Hepatic stellate cell (primary cell): ENCODE data around the gene PITPNM3.

Experiments
- DNase-seq: peaks from one replicate; pipeline ENCODE4 v3.0.0; 2011; ENCODE audit warnings: low spot score

Gene PITPNM3

DNA sequence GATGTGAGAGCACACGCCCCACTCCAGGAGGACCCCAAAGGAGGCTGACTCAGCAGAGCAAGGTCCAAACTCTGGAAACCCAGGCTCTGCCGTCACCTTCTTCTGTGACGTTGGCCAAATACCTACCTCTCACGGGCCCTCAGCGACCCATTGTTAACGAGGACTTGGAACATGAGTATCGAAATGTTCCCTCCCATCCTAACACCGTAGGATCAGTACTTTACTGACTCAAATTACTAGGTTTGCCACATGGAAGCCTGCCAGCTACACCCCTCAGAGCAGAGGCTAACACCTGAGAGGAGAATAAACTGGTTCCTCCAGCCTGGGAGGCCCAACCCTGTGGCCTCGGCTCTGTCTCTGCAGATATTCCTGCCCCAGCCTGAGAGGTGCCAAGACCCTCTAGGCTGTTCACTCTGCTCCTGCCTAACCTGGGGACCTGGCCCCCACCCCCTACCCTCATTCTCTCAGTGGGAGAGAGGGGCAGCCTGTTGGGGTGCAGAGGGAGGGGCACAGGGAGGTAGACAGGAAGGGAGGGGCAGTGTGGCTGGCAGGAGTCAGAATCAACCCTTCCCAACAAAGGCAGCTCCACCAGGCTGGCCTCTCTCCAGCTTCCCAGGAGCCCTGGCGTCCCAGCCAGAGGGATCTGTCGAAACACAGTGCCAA lies 4.4 kb downstream of the PITPNM3 start:
- no peak for DNase-seq

GRCh38 chr17:6551356-6551755 lies 5.0 kb downstream of the PITPNM3 start:
- DNase-seq: no peak

DNA sequence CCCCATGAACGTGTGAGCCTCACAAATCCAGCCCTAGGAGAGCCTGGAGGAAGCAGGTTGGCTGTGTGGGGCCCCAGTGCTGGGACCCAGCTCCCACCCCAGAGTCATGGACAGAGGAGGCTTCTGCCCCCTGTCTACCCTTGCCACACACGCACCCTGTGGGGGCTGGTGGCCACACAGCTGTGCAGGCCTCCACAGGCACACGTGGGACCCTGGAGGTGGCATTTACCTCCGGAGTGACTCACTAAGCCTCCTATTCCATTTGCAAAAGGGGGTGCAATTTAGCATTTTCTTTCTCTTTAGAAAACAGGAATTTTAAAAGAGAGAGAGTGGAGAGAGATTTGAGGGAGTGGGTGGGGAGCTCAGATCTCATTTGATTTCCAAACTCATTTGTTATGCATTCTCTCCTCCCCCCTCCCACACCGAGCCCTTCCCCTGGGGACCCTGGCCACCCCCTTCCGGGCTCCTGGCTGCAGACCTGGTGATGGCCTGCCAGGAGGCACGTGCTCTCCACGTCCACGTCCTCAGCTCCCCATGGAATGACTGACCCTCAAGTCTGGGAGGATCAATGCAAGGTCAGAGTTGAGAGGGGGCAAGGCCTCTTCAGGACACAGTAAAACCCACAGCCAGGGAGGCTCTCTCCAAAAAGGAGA lies 6.8 kb downstream of the PITPNM3 start:
- DNase-seq: no peak

DNA sequence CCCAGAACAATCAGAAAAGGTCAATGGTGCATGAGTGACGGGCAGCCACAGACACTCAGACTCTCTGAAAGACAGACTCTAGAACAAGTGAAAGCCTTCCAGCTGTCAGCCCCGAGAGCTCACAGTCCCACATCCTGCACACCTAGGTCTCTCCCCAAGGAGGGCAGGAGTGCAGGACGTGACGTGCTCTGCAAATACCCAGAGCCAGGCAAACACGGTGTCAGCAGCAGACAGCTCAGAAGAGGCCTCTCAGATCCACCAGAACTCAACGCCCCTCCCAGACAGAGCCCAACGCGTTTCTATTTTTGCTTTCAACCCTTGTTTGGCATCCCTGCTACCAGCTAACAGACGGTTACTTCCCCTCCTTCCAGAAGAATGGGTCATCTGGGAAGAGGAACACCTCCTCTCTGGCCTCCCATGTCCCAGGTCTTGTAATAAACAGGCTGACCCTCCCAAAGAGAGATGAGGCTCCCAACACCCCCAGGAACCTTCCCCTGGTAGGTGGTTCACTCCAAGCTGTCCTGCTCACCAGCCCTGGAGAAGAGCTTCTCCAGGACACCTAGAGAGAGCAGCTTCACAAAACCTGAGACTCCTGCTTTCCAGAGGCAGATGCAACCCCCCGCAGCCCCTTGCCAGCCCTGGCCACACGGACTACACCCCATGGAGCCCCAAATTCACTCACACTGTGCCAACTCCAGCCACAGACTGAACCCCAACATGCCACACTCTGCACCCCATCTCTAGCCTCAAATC lies 7.6 kb downstream of the PITPNM3 start:
- DNase-seq: peak; percentile 50

- DNase-seq: no peak
These were observed 8.3 kb downstream of the PITPNM3 start for GRCh38 chr17:6548034-6548433.

- no peak for DNase-seq
These were observed 9.0 kb downstream of the PITPNM3 start for GRCh38 chr17:6547336-6547735.

DNA sequence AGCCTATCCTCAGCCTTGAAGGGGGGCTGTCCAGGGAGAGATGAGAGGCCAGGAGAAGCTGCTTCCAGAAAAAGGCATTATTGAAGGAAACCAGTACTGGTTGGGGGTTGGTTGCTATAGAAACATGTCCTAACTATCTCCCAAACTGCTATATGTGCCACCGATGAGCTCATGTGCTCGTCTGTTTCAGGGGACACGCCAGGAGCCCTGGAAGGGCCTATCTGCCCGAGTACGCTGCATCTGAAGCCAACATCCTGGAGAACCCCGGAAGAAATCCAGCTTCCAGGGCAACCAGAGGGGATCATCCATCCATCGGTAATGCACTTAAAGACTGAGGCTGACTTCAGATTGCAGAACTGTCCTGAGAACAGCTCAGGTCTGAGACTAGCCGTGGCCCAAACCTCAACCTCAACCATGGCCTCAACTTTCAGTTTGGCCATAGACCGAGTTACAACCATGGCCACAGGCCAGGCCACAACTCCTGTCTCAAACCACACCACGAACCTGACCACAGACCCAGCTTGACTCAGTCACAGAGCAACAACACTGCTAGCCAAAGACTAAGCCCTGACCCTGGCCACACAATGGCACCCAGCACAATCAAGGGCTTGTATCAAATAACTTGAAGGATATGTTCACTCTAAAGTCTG lies 10.2 kb downstream of the PITPNM3 start:
- no peak for DNase-seq

- no peak for DNase-seq
These were observed 11.1 kb downstream of the PITPNM3 start for GRCh38 chr17:6545291-6545690.

- DNase-seq: no peak
These were observed 12.4 kb downstream of the PITPNM3 start for GRCh38 chr17:6544011-6544370.

GRCh38 chr17:6543079-6544010 lies 13.0 kb downstream of the PITPNM3 start:
- no peak for DNase-seq

DNA sequence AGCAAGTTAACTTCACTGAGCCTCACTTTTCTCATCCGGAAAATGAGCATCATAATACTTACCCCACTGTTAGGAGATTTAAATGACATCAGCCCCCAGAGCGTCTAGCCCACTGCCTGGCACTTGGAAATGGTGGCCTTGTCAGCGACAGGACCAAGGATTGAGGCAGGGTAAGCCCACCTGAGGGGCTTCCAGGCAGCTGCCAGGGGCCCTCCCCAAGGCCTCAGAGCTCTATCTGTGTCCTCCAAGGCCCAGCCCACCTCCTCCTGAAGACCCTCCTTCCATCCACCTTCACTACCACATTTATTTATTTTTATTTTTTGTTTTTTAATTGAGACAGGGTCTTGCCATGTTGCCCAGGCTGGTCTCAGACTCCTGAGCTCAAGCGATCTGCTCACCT lies 13.8 kb downstream of the PITPNM3 start:
- no peak for DNase-seq

- no peak for DNase-seq
These were observed 14.5 kb downstream of the PITPNM3 start for GRCh38 chr17:6541886-6542285.

DNA sequence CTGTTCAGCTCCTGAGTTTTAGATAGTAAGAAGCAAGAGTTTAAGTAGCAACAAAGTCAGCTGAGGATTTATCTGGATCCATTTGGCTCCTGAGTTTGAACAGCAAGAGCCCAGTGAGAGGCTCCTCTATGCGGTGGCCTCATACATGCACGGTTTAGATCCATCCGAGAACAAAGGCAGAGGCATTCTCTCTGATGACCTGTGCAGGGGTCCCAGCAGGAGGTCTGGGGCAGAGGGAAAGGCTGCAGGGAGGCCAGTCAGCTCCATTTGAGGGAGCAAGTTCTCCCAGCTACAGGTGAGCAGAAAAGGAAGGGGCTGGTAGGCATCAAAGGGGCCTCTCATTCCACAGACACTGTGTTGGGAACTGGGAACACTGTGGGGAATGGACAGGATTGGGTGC lies 16.5 kb downstream of the PITPNM3 start:
- no peak for DNase-seq

- DNase-seq: no peak
These were observed 19.7 kb downstream of the PITPNM3 start for GRCh38 chr17:6536566-6537065.

DNA sequence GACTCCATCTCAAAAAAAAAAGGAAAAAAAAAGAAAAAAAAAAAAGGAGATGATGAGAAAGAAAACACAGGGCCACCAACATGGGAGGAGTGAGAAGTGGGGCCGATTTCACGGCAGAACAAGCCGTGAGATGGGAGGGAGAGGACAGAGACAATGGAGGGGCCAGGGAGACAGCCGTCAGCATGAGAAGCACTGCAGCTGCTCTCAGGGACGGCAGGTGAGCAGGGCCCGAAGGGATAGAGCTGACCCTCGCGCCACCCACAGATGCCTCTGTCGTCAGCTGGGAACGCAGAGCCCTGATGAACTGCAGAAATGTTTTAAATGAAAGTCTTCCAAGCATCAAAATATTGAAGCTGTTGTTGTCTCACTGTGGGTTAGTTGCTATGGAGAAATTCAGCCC lies 20.3 kb downstream of the PITPNM3 start:
- no peak for DNase-seq

- DNase-seq: no peak
These were observed 21.4 kb downstream of the PITPNM3 start for GRCh38 chr17:6534846-6535514.

GRCh38 chr17:6532441-6532885 lies 23.9 kb downstream of the PITPNM3 start:
- no peak for DNase-seq

GRCh38 chr17:6531575-6531974 lies 24.8 kb downstream of the PITPNM3 start:
- no peak for DNase-seq

DNA sequence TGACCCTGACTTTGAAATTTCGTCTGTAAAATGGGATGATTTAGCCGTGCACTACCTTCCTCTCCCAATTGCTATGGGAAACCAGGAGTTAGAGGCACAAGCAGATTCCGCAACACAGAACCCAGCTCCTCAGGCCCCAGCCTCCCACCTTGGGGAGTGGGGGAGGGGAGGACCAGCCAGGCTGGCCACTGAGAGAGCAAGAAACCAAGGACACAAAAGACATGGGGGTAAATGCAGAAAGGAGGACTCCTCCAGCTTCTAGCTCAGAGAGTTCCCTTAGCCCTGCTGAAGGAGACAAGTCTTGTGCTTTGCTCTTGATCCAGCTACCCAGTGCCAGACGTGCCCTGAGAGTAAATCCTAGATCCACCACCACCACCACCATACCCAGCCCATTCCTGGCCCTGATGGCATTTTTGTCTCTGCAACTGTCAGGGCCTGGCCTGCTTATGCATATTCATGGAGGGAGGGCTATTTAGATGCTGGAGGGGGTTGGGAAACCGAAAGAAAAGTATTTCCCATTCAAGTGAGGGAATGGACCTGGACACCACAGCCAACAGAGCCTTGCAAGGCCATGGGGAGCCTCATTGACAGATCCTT lies 25.9 kb downstream of the PITPNM3 start:
- DNase-seq: no peak

GRCh38 chr17:6528557-6528956 lies 27.8 kb downstream of the PITPNM3 start:
- no peak for DNase-seq
